Measurements from ENCODE around the gene DSC1.

DNA sequence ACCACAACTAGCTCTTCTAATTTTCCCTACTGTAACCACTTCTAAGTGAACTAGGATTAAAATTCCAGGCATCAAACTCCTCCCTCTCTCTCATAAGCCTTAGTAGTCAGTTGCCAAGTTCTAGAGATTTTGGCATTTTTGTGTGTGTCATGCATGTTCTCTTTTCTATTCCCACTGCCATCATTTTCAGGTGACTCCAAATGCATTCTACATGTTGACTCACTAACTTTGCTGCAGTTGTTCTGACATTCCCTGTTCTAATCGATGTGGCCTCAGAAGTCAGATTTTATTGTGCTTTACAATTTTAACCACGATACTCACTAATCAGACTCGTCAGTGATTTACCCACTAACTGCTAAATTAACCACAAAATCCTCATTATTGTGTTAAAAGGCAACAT is 13.3 kb downstream of the DSC1 start:
- TF ChIP-seq, protein P1, sequence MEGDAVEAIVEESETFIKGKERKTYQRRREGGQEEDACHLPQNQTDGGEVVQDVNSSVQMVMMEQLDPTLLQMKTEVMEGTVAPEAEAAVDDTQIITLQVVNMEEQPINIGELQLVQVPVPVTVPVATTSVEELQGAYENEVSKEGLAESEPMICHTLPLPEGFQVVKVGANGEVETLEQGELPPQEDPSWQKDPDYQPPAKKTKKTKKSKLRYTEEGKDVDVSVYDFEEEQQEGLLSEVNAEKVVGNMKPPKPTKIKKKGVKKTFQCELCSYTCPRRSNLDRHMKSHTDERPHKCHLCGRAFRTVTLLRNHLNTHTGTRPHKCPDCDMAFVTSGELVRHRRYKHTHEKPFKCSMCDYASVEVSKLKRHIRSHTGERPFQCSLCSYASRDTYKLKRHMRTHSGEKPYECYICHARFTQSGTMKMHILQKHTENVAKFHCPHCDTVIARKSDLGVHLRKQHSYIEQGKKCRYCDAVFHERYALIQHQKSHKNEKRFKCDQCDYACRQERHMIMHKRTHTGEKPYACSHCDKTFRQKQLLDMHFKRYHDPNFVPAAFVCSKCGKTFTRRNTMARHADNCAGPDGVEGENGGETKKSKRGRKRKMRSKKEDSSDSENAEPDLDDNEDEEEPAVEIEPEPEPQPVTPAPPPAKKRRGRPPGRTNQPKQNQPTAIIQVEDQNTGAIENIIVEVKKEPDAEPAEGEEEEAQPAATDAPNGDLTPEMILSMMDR (IDR thresholded peaks at IDR 0.05): no peak
- no peak for TF ChIP-seq EZH2 (IDR thresholded peaks at IDR 0.05)
